HG03521 (cell line): ENCODE measurements around the gene CKB.

Experiments used
- ATAC-seq: cut with Tn5 transposase; IDR thresholded peaks from one replicate; pipeline ENCODE4 v1.9.1; 2021; ENCODE audit warnings: mild to moderate bottlenecking, moderate library complexity; ENCODE audit not compliant: unreplicated experiment

Gene CKB

GRCh38 chr14:103550451-103551337 is 28.1 kb upstream of the CKB start:
- ATAC-seq: no peak

- no peak for ATAC-seq
Observed at GRCh38 chr14:103549361-103550311, 27.0 kb upstream of the CKB start.

GRCh38 chr14:103548463-103549351 is 26.1 kb upstream of the CKB start:
- ATAC-seq: no peak

GRCh38 chr14:103547941-103548462 is 25.4 kb upstream of the CKB start:
- no peak for ATAC-seq

GRCh38 chr14:103547455-103547940 is 24.9 kb upstream of the CKB start:
- no peak for ATAC-seq

GRCh38 chr14:103546652-103547454 is 24.2 kb upstream of the CKB start:
- no peak for ATAC-seq

GRCh38 chr14:103545915-103546651 is 23.5 kb upstream of the CKB start:
- no peak for ATAC-seq

- ATAC-seq: no peak
Observed at GRCh38 chr14:103545219-103545914, 22.7 kb upstream of the CKB start.

- no peak for ATAC-seq
Observed at GRCh38 chr14:103544388-103545218, 22.0 kb upstream of the CKB start.

- no peak for ATAC-seq
Observed at GRCh38 chr14:103543721-103544387, 21.2 kb upstream of the CKB start.

- no peak for ATAC-seq
Observed at GRCh38 chr14:103543140-103543539, 20.5 kb upstream of the CKB start.

- ATAC-seq: no peak
Observed at GRCh38 chr14:103542605-103543088, 20.0 kb upstream of the CKB start.

- no peak for ATAC-seq
Observed at GRCh38 chr14:103541709-103542604, 19.3 kb upstream of the CKB start.

- no peak for ATAC-seq
Observed at GRCh38 chr14:103540821-103541708, 18.4 kb upstream of the CKB start.
